ENCODE measurements around the gene MYH15. TPM values are rescaled to one million over a fixed set of nuclear protein-coding genes. Genes with fewer than 3 reads are reported as not detected.

MYH15 gene
- total RNA-seq, 1 donor from 2014 or later, result not detected

DNA sequence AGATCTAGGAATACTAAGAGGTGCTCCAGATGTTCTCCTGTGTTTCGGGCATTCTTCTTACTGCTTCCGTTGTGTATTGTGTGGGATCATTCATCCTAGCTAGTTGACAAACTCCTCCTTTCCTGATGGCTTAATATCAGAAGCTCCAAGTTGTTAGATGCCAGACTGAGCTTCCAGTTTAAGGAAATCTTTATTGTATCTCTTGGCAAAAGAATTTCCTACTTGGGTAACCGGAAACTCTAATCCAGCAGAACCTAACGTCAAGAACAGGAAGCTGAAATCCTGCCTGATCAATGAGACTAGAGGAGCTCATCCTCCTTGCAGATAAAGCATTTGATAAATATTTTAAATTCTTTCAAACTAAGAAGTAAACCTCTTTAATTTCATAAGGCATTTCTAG lies 27.7 kb upstream of the MYH15 start:
- Histone ChIP-seq H3K4me1 (no peaks in the 10 kb centered on the region), H3K27me3 (no peaks in the 10 kb centered on the region), H3K27ac (no peak overlapping the region), H3K9me3 (no peaks in the 10 kb centered on the region), H3K4me3 (no peak overlapping the region), H3K36me3 (no peaks in the 10 kb centered on the region)
- no peak for DNase-seq (ENCODE audit: extremely low spot score in 2 of 2)
- intact Hi-C loops (cut with DNase I), result no loop called here
- TF ChIP-seq CTCF (IDR thresholded peaks at IDR 0.05), result no peak

GRCh38 chr3:108528459-108529252 lies 18.3 kb upstream of the MYH15 start:
- DNase-seq (ENCODE audit: extremely low spot score in 2 of 2), result no peak
- Histone ChIP-seq H3K27me3 (no peaks in the 10 kb centered on the region), H3K4me3 (no peak overlapping the region), H3K36me3 (no peaks in the 10 kb centered on the region), H3K27ac (no peak overlapping the region), H3K4me1 (no peaks in the 10 kb centered on the region), H3K9me3 (no peaks in the 10 kb centered on the region)
- no peak for TF ChIP-seq CTCF (IDR thresholded peaks at IDR 0.05)
- intact Hi-C loops (cut with DNase I), result no loop called here

DNA sequence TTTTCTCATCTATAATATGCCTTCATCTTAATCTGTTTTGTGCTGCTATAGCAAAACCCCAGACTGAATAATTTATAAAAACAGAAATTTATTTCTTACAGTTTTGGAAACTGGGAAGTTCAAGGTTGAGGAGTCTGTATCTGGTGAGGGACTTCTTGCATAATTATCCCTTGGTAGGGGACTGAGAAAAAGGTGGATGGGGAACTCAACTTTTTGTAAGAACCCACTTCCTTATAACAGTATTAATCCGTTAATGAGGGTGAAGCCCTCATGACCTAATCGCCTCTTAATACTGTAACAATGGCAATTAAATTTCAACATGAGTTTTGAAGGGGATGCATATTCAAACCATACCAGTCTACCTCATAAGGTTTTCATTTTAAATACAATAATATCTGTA lies 17.4 kb upstream of the MYH15 start:
- Histone ChIP-seq H3K27ac (no peak overlapping the region), H3K4me3 (no peak overlapping the region), H3K9me3 (no peaks in the 10 kb centered on the region), H3K4me1 (no peaks in the 10 kb centered on the region), H3K27me3 (no peaks in the 10 kb centered on the region), H3K36me3 (no peaks in the 10 kb centered on the region)
- TF ChIP-seq POLR2AphosphoS5 (IDR thresholded peaks at IDR 0.05; ENCODE audit: insufficient read depth in 1 of 2, low read depth in 1 of 2) (no peak), POLR2A (IDR thresholded peaks at IDR 0.05) (no peak), CTCF (IDR thresholded peaks at IDR 0.05) (no peak)
- no peak for DNase-seq (ENCODE audit: extremely low spot score in 2 of 2)
- intact Hi-C loops (cut with DNase I), result no loop called here

DNA sequence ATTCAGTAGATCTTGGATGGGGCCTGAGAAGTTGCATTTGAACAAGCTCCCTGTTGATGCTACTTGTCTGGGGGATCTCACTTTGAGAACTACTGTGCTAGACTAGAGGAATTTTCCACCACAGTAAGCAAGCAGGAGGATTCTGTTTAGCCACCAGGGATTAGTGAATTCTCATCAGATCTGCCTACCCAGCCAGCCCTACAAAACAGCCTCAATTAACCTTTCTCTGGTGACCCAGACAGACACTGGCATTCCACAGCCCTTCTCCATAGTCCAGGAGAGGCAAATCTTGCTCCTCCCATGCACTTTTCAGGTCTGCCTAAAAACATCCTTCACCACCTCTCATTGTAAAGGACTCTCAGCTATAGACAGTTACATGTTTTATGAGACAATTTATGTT lies 16.7 kb upstream of the MYH15 start:
- no peaks in the 10 kb centered on the region for H3K9me3 ChIP-seq
- no peaks in the 10 kb centered on the region for H3K27me3 ChIP-seq
- H3K27ac ChIP-seq, result no peak overlapping the region
- no peaks in the 10 kb centered on the region for H3K36me3 ChIP-seq
- no peak for DNase-seq (ENCODE audit: extremely low spot score in 2 of 2)
- no peak overlapping the region for H3K4me3 ChIP-seq
- TF ChIP-seq POLR2AphosphoS5 (IDR thresholded peaks at IDR 0.05; ENCODE audit: insufficient read depth in 1 of 2, low read depth in 1 of 2) (no peak), POLR2A (IDR thresholded peaks at IDR 0.05) (no peak), CTCF (IDR thresholded peaks at IDR 0.05) (no peak)
- no peaks in the 10 kb centered on the region for H3K4me1 ChIP-seq
- intact Hi-C loops (cut with DNase I), result no loop called here

DNA sequence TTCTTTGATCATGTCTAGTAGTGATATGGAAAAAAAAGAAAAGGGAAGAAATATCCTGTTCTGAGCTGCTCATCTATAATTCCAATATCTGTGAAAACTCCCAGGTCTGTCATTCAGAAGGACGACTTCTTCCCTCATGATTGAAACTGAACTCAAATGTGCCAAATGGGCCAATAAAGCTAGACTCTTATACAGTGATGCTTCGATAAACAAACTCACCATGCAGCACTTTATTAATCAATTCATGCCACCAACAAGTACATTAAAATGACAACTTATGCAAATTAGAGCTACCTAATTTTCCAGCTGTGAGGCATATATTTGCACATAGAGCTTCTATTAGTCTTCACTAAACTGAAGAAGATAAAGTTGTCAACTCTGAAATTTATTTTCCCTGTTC lies 15.6 kb upstream of the MYH15 start:
- intact Hi-C loops (cut with DNase I), result no loop called here
- Histone ChIP-seq H3K4me3 (no peak overlapping the region), H3K27ac (no peak overlapping the region), H3K4me1 (no peaks in the 10 kb centered on the region), H3K9me3 (no peaks in the 10 kb centered on the region), H3K27me3 (no peaks in the 10 kb centered on the region), H3K36me3 (no peaks in the 10 kb centered on the region)
- DNase-seq (ENCODE audit: extremely low spot score in 2 of 2), result no peak
- no peak for TF ChIP-seq POLR2A (IDR thresholded peaks at IDR 0.05)
- TF ChIP-seq POLR2AphosphoS5 (IDR thresholded peaks at IDR 0.05; ENCODE audit: insufficient read depth in 1 of 2, low read depth in 1 of 2), result no peak
- TF ChIP-seq CTCF (IDR thresholded peaks at IDR 0.05), result no peak

All from vagina (tissue), 2 donors.